GM21390 (cell line): ENCODE measurements around the gene SLC26A11.
A peak's percentile ranks its signal among the peaks of the same experiment; 100 is the strongest.
"Not testable (repeated sequence)": the region's sequence is repeated elsewhere in the genome, so short reads cannot be mapped to it uniquely, and the experiment has no call there.

Experiments
- ATAC-seq: cut with Tn5 transposase; IDR thresholded peaks from one replicate; pipeline ENCODE4 v1.9.1; 2021; ENCODE audit not compliant: unreplicated experiment

The SLC26A11 gene

DNA sequence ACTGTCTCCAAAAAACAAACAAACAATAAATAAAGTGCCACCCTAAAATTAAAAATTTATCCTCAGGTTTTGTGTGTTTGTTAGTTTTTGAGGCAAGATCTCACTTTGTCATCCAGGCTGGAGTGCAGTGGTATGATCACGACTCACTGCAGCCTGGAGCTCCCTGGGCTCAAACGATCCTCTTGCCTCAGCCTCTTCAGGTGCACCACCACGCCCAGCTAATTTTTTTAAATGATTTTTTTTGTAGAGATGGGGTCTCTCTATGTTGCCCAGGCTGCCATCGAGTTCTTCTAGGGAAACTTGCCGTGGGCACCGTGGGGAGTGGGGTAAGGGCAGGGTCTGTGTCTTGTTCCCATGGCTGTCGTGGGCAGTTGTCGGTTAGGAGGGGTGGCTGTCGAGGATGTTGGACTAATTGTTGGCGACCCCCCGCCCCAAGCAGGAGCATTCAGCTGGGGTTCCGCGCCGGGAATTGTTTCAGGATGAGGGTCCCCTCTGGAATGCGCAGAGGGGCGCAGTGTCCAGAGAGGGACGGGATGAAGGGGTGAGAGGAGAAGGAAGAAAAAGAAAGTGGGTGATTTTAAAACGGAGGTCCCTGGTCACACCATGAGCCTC is 39.3 kb downstream of the SLC26A11 start:
- ATAC-seq: no peak

DNA sequence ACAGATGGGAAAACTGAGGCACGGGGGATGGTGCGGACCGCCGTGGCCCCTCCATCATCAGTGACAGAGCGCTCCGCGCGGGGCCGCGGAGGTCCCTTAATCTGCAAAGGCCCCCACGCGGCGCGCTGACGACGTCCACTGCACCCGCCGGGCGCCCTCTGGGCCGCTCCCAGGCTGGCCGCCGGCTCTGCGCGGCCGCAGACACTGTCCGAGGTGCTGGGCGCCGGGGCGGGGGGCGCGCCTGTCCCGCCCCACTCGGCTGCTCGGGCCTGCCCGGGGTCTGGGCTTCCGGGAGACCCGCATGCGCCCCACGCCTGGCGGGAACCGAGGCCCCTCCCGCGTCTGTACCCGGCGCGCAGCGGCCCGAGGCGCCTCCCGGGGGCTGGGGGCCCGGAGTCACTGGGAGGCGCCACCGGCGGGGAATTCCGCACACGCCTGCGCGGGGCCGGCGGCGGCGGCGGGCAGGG is 39.9 kb downstream of the SLC26A11 start:
- no peak for ATAC-seq

DNA sequence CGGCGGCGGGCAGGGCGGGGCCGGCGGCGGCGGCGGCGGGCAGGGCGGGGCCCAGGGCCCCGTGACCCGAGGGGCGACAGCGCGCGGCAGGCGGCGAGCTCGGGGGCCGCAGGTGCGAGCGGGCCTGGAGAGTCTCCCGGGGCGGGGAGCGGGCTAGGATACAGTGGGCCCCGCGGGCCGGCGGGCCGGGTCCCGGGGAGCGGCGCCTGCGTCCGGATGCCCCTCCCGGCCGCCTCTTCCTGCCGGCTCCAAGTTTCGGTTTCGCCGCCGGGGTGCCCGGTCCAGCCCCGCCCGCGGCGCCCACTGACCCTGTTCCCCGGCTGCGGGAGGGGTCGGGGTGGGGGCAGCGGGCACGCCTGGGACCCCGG is 40.5 kb downstream of the SLC26A11 start, which contains the start of gene RNF213:
Gene RNF213 (plus strand): TSS at position 62 of the 368 bp plus-strand sequence. CDS start 2,830 bp downstream, outside the sequence.
- peak; percentile 22 for ATAC-seq

DNA sequence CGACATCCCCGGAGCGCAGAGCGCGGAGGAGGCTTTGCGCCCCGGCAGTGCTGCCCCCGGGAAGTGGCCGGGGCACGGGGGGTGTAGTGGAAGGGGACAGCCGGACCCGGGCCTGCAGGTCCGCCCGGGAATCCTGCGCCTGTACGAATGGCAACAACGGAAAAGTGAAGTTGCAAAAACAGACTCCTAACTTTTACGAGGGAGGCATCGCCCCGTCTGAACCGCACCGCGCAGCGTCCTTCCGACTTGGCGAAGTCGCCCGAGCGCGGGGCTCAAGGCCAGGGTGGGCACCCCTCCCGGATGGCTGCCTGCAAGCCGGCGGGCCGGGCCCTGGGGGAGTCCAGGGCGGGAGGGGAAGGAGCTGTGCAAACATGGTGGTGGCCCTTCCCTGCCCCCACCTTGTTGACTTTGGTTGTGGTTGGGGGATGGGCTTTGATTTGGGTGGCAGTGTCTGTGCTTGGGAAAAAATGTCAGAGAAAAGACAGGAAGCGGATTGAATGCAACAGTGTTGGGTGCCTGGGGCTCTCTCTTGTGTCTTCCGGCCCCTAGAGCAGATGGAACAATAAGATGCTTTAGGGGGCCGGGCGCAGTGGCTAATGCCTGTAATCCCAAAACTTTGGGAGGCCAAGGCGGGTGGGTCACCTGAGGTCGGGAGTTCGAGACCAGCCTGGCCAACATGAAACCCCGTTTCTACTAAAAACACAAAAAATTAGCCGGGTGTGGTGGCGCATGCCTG is 41.1 kb downstream of the SLC26A11 start:
- ATAC-seq: no peak

DNA sequence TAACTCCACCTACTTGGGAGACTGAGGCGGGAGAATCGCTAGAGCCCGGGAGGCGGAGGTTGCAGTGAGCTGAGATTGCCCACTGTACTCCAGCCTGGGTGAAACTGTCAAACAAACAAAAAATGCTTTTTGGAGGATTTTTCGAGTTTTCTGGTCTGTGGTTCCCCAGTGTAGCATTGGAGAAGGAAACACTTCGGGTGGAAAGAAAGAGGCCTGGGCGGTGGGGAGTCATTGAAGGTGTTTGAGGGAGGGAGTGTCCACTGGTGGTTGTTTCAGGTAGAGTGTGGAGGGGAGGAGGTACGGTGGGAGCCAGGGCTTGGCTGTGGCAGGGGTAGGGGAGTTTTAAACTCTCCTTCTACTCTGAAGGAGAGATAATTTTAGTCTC is 41.7 kb downstream of the SLC26A11 start:
- no peak for ATAC-seq

DNA sequence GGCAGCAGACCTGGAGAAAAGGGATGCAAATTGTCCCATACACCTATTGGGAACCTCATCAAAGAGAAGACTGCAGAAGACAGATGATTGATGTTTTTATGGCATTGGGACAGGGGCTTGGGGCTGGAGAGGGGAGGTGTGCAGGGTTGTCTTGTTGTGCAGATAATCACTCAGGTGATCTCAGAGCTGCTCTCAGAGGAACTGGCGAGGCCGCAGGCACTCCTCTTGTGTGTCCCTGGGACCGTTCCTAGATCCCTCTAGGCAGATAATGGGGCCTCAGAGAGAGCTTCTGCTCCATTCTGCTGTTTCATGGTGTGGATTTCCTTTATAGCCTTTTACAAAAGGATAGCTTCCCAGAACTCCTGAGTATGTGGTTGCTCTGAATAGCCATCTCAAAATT is 42.1 kb downstream of the SLC26A11 start:
- no peak for ATAC-seq

DNA sequence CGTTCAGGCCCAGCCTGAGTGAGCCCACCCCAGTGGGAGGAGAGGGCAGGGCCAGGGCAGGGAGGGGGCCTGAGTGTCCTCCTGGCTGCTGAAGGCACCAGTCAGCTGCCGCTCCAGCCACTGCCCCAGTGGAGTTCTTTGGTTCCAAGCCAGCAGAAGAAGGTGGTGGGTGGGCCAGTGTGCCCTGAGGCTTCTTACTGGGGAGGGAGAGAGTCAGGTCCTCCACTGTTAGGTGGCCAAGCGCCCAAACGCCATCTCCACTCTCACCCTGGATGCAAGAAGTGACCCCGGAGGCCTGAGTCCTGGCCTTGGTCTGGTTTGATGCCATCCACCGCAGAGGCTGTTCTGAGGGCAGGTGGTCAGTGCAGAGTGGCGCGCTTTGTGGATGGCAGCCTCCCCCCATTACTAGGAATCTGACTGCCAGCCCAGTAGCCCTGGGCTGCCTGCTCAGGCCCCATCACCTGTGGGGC is 42.6 kb downstream of the SLC26A11 start:
- no peak for ATAC-seq

DNA sequence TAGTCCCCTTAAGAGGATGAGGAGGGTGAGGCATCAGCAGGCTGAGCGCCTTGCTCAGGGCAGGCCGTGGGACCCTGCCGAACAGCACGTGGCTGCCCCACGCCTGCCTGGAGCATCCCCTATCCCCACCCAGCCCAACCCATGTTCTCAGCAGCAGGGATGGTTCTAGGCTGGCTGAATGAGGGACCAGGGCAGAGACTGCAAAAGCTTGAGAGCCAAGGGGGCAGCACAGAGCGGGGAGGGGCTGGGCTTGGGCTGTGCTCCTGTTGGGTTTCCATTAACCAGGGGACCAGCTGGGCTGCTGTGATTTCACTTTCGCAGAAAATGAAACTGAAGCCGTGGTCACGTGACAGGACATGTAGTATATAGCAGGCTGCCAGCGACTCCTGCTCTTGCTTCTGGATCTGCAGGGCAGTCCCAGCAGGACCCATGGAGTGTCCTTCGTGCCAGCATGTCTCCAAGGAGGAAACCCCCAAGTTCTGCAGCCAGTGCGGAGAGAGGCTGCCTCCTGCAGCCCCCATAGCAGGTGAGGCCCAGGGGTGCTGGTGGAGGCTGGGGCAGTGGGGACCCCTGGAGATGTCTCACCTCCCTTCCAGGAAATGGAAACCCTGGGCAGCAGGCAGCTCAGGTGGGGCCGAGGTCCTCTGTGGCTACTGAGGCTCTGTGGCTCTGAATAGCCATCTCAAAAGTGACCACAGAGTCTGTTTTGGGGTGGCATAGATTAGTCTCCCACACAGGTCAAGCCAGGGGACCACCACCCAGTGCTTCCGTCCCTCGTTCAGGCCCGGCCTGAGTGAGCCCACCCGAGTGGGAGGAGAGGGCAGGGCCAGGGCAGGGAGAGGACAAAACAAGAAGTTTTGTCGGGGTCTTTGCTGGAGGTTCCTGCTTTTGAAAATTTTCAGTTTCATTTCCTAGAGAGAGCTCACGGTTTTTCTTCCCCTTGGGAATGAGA is 43.3 kb downstream of the SLC26A11 start:
- ATAC-seq: peak; percentile 39

DNA sequence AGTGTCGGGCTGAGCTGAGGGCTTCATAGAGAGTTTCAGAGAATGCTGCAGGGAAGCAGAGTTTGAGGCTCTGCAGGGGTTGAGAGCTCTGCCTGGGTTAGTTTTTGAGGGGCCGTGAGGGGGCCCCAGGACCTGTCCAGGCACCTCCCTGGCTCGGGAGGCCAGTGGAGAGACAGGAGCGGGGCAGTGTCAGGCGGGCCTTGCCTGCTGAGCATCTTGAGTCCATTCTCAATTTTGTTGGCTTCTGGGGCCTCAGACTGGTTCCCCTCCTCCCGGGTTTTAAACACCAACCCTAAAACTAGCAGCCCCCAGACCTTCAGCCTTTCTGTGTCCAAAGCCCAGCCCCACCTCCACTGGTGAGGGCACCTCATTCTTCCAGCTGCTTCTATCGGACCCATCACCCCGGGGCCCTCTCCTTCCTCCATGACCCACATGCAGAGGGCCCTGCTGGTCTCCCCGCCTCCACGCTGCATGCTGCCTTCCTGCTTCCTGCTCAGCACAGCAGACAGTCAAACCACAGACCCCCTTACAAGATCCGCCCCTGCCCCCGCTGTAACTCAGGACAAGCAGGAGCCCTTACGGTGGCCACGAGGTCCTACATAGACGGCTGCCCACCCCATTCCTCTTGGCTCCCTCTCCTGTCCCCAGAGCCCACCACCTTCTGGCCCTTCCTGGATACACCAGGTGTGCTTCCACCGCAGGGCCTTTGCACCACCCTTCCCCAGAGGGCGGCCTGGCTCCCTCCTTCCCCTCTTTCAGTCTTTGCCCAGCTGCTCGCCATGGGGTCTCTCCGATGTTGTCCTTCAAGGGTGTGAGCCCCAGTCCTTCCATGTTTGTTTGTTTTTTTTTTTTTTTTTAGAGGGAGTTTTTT is 44.2 kb downstream of the SLC26A11 start:
- ATAC-seq: no peak

DNA sequence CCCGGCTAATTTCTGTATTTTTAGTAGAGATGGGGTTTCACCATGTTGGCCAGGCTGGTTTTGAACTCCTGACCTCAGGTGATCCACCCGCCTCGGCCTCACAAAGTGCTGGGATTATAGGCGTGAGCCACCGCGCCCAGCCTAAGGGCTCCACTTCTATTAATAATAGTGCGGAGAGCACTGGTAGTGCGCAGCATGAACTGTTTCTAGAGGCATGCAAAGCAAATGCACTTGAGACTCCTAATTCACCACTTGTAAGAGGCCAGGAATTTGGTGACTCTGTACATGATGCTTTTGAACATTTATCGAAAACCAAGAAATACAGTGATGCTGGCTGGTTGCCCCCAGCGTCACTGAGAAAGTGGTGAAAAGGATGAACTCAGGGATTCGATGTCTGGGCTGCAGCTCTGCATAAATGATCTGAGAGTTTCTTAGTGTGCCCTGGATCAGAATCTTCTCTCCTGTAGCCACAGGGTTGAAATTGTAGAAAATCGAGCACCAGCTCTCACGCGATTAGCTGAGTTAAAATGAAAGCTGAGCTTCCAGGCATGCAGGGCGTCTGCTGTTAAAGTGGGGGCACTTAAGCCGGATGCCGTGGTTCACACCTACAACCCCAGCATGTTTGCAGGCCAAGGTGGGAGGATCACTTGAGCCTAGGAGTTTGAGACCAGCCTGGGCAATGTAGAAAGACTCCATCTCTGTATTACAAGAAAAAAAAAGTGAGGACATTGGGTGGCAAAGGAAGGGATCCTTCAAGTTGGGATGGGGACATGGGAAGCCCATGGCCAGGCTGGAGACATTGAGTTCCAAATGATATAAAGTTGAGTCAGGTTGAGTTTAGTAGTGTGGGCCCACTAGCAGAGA is 45.2 kb downstream of the SLC26A11 start:
- no peak for ATAC-seq

DNA sequence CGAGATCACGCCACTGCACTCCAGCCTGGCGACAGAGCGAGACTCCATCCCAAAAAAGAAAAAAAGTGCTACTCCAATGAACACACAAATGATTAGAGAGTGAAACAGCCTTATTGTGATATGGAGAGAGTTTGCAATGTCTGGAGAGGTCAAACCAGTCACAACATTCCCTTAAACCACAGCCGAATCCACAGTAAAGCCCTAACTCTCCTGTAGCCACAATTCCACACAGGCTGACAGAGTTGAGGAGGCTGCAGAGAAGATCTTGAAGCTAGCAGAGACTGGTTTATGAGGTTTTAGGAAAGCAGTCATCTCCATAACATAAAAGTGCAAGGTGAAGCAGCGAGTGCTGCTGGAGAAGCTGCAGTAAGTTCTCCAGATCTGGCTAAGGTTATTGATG is 47.2 kb downstream of the SLC26A11 start:
- no peak for ATAC-seq

DNA sequence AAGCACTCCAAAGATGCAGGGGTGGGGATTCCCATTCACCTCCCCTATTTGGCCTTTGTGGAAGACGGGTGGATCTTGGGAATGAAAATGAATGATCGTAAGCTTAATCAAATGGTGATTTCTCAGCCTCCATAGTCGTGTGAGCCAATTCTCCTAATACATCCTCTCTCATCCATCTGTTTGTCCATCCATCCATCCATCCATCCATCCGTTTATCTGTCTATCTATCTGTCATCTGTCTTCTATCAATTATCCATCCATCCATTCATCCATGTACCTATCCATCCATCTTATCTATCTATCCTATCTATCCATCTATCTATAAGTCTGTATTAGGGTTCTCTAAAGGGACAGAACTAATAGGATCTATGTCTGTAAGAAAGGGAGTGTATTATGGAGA is 48.2 kb downstream of the SLC26A11 start:
- no peak for ATAC-seq

DNA sequence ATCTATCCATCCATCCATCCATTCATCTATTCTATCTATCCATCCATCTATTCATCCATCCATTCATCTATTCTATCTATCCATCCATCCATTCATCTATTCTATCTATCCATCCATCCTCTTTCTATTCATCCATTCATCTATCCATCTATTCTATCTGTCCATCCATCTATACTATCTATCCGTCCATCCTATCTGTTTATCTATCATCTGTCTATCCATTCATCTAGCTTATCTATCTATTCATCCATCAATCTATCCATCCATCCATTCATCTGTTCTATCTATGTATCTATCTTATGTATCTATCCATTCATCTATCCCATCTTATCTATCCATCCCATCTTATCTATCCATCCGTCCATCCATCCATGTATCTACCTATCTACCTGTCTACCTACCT is 49.2 kb downstream of the SLC26A11 start:
- ATAC-seq: no peak

DNA sequence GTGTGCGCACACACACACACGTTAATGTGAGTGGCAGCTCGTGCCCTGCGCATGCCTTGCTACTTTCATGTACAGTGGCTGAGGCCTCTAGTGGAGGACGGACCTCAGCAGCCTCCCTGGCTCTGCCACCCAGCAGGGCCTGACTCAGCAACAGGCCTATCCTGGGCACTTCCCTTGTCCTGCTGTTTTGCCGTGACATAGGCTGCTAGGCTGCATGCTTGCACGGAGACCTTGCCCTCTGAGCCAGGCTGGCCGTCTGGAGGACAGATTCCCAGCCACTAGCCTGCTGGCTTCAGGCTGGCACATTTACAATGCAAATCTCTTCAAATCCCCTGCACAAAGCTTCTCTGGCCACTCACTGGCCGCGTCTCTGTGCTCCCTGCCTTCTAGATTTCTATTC is 49.9 kb downstream of the SLC26A11 start:
- ATAC-seq: no peak

DNA sequence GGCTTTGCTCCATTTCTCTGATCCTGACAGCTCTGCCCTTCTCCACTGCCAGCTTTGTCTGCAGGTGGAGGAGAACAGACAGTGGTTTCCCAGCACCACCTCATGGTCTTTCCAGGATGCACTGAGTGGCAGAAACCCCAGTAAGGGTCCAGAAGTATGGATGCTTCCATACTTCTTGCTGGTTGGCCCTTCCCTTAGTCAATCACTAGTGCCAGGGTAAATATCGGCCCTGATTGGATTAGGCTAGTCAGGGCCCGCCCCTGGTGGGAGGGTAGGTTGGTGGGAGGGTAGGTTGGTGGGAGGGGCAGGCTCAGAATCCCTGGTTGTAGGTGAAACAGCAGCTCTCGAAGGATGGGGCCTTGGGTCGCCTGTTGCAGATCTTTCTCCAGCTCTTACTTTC is 50.6 kb downstream of the SLC26A11 start:
- no peak for ATAC-seq

DNA sequence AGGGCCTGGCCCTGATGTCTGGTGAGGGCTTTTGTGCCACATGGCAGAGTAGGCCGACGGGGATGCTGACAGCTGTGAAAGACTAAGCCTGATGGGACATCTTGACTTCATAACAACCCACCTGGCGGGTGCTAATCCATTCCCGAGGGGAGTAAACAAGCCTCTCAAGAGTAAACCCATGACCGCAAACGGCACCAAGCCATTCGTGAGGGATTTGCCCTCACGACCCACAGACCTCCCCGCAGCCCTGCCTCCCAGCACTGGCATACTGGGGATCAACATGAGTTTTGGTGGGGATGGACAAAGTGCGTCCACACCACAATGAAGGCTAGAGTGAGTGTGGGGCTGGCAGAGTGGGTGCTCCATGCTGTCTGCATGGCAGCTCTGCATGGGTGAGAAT is 52.1 kb downstream of the SLC26A11 start:
- no peak for ATAC-seq

DNA sequence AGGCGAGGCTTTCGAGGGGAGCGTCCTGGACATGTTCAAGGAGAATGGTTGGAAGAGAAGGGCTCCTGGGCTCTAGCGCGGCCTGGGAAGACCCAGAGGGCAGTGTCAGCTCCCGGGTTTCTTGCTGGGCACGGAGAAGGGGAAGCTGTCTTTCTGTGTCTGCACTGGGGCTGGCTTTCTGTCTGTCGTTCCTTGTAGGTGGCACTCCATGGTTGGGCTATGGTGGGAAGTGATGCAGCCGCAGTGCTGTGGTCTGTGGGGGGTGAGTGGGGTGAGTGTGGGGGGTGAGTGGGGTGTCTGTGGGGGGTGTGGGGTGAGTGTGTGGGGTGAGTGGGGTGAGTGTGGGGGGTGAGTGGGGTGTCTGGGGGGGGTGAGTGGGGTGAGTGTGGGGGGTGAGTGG is 54.1 kb downstream of the SLC26A11 start:
- no peak for ATAC-seq

DNA sequence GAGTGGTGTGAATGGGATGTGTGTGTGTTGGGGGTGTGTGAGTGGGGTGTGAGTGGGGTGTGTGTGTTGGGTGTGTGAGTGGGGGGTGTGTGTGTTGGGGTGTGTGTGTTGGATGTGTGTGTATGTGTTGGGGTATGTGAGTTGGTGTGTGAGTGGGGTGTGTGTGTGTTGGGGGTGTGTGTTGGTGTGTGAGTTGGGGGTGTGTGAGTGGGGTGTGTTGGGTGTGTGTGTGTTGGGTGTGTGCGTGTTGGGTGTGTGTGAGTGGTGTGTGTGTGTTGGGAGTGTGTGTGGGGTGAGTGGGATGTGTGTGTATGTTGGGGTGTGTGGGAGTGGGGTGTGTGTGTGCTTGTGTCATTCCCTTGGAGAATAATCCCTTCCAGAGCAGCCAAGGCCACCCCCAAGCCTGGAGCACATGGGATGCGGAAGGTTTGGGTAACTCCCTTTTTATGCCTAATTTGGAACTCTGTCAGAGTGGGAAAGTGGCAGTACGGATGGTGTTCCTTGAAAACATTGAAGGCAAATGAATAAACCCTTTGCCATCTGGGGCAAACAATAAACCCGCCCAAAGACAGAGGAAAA is 54.7 kb downstream of the SLC26A11 start:
- no peak for ATAC-seq

DNA sequence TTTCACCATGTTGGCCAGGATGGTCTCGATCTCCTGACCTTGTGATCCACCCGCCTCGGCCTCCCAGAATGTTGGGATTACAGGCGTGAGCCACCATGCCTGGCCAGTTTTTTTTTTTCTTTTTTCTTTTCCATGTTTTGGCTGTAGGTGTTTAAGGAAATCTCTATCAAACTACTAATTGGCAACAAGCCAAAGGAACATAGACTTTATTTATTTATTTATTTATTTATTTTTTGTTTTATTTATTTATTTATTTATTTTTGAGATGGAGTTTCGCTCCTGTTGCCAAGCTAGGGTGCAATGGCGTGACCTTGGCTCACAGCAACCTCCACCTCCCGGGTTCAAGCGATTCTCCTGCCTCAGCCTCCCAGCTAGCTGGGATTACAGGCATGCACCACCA is 55.6 kb downstream of the SLC26A11 start:
- not testable (repeated sequence) for ATAC-seq
